H1 (cell line): Measurements from ENCODE around the gene CPLX1. TPM values are rescaled to one million over a fixed set of nuclear protein-coding genes. Genes with fewer than 3 reads are reported as not detected.

ENCODE experiments used
- CHD7 ChIP-seq: fragments of 300-600 bp; sonication (generic); IDR thresholded peaks from 2 replicates; pipeline ENCODE4 v1.7.1; 2012; ENCODE audit warnings: low read length, moderate library complexity, mild to moderate bottlenecking, inconsistent platforms; ENCODE audit not compliant: insufficient replicate concordance
- HDAC2 ChIP-seq, 2 experiments: fragments of 300-600 bp in 1 of 2; sonication (generic) in 1 of 2; IDR thresholded peaks; 2 replicates each; pipeline ENCODE4 v1.6.1; 2011 to 2012; ENCODE audit warnings: low read depth in 2 of 2, low read length in 2 of 2, mild to moderate bottlenecking in 2 of 2, moderate library complexity in 2 of 2, borderline replicate concordance in 1 of 2, inconsistent platforms in 1 of 2
- POU5F1 ChIP-seq: IDR thresholded peaks from 2 replicates; pipeline ENCODE4 v1.6.1; 2011; ENCODE audit warnings: low read depth, mild to moderate bottlenecking, low read length, moderate library complexity
- TAF7 ChIP-seq: optimal IDR thresholded peaks from 2 replicates; pipeline ENCODE3; 2011; ENCODE audit warnings: low read depth, mild to moderate bottlenecking, inconsistent platforms, low read length, moderate library complexity, borderline replicate concordance
- polyA plus RNA-seq, 7 experiments: library from polyadenylated mRNA; depleted of rRNA in 3 of 7; stranded (reverse) in 5 of 7; unstranded in 2 of 7; fragments of >200 nt in 5 of 7; fragments of 200-250 nt in 2 of 7; gene quantifications; 1 replicate in 5 of 7; 2 replicates in 1 of 7; 4 replicates in 1 of 7; pipeline versions ENCODE4 v1.2.1 to v1.2.3, GENCODE V29; 2011 to 2013; ENCODE audit warnings: missing spikeins in 2 of 7, mixed read lengths in 2 of 7
- total RNA-seq: library from RNA; stranded (reverse); fragmentation: NEBNext Ultra II Directional; extraction: Animal tissue kit (Norgen Biotek cat#: 25700); gene quantifications from 2 replicates; pipeline ENCODE4 v1.2.1, GENCODE V29; 2021

Gene CPLX1
- total and polyA plus RNA-seq, 2 of the 8 experiments (the other 6 are each of a cell fraction or from before 2014, with no cell fraction given), result 0.32 to 0.56 TPM

GRCh38 chr4:735583-735982 is 90.3 kb downstream of the CPLX1 start (continued):
- TF ChIP-seq CHD7, result no peak
- TF ChIP-seq TAF7, result no peak
- TF ChIP-seq HDAC2 (IDR thresholded peaks at IDR 0.05; ENCODE audit: borderline replicate concordance in 1 of 2, low read depth in 2 of 2, low read length in 2 of 2), result no peak
- no peak for TF ChIP-seq POU5F1
